AG04449 (cell line): ENCODE data around the gene ZNF19.

ENCODE experiments used
- CTCF ChIA-PET: fragments of 350-600 bp; formaldehyde crosslinking; extraction: SDS; loops from one replicate; lab custom pipeline; 2021; ENCODE audit warnings: antibody characterized with exemption; lab: Yijun Ruan, JAX
- POLR2A ChIA-PET: fragments of 400-600, 350-600 bp; formaldehyde crosslinking; extraction: SDS; loops from one replicate; lab custom pipeline; 2020; ENCODE audit warnings: antibody characterized with exemption, inconsistent platforms; lab: Yijun Ruan, JAX
- DNase-seq: peaks from one replicate; pipeline ENCODE4 v3.0.0-alpha.2; 2010; ENCODE audit warnings: low read depth, low spot score
- H3K4me3 ChIP-seq: 2 replicates; pipeline ENCODE4 v1.5.1; 2011; ENCODE audit warnings: low read depth, mild to moderate bottlenecking, control low read depth, low read length
- TF ChIP-seq, protein P1 (sequence below): IDR thresholded peaks from one replicate; pipeline ENCODE4 v1.5.1; 2011; ENCODE audit warnings: mild to moderate bottlenecking, moderate library complexity, low read length, control low read depth, inconsistent platforms; ENCODE audit not compliant: insufficient read depth; ENCODE audit errors: missing control alignments

ZNF19 gene

DNA sequence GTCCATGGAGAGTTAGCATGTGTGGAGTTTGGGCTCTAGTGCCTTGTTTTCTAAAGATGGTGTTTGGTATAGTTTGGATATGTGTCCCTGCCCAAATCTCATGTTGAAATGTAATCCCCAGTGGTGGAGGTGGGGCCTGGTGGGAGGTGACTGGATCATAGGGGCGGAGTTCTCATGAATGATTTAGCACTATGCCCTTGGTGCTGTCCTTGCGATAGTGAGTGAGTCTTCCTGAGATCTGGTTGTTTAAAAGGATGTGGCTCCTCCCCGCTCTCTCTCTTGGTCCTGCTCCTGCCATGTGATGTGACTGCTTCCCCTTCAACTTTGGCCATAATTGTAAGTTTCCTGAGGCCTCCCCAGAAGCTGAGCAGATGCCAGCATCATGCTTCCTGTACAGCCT is 8.9 kb upstream of the ZNF19 start:
- DNase-seq = no peak
- TF ChIP-seq, protein P1, sequence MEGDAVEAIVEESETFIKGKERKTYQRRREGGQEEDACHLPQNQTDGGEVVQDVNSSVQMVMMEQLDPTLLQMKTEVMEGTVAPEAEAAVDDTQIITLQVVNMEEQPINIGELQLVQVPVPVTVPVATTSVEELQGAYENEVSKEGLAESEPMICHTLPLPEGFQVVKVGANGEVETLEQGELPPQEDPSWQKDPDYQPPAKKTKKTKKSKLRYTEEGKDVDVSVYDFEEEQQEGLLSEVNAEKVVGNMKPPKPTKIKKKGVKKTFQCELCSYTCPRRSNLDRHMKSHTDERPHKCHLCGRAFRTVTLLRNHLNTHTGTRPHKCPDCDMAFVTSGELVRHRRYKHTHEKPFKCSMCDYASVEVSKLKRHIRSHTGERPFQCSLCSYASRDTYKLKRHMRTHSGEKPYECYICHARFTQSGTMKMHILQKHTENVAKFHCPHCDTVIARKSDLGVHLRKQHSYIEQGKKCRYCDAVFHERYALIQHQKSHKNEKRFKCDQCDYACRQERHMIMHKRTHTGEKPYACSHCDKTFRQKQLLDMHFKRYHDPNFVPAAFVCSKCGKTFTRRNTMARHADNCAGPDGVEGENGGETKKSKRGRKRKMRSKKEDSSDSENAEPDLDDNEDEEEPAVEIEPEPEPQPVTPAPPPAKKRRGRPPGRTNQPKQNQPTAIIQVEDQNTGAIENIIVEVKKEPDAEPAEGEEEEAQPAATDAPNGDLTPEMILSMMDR = no peak
- ChIA-PET CTCF (interaction anchor here (0.9 to 10.7 kb wide), 11 partner anchors 8 to 140 kb away, joined by 3 to 353 read pairs (median 9); partner anchors contain the start of genes CALB2 and ZNF19), POLR2A (no interaction called here)
- no peak overlapping the region for H3K4me3 ChIP-seq

GRCh38 chr16:71493213-71493612 is 4.1 kb upstream of the ZNF19 start:
- no peak overlapping the region for H3K4me3 ChIP-seq
- TF ChIP-seq, protein P1 = no peak
- ChIA-PET CTCF (interaction anchor here (0.9 to 8.9 kb wide), 6 partner anchors 7 to 79 kb away, joined by 3 to 173 read pairs (median 10); no protein-coding TSS in a partner anchor), POLR2A (no interaction called here)
- no peak for DNase-seq

- TF ChIP-seq, protein P1 = no peak
- ChIA-PET POLR2A (no interaction called here), CTCF (interaction anchor here (0.9 to 8.9 kb wide), 6 partner anchors 8 to 79 kb away, joined by 3 to 173 read pairs (median 10); no protein-coding TSS in a partner anchor)
- DNase-seq = no peak
- no peak overlapping the region for H3K4me3 ChIP-seq
These were observed 3.7 kb upstream of the ZNF19 start for GRCh38 chr16:71492786-71493185.

GRCh38 chr16:71491054-71491453 is 1.9 kb upstream of the ZNF19 start:
- ChIA-PET CTCF (interaction anchor here (0.8 to 8.9 kb wide), 5 partner anchors 9 to 77 kb away, joined by 3 to 173 read pairs (median 4); no protein-coding TSS in a partner anchor), POLR2A (no interaction called here)
- DNase-seq = no peak
- TF ChIP-seq, protein P1 = no peak
- H3K4me3 ChIP-seq = no peak overlapping the region

- ChIA-PET POLR2A (no interaction called here), CTCF (interaction anchor here (0.6 to 8.9 kb wide), 3 partner anchors 10 to 121 kb away, joined by 3 to 173 read pairs (median 57); no protein-coding TSS in a partner anchor)
- TF ChIP-seq, protein P1 = no peak
- DNase-seq = no peak
- no peak overlapping the region for H3K4me3 ChIP-seq
These were observed 1.2 kb upstream of the ZNF19 start for GRCh38 chr16:71490361-71490760.

DNA sequence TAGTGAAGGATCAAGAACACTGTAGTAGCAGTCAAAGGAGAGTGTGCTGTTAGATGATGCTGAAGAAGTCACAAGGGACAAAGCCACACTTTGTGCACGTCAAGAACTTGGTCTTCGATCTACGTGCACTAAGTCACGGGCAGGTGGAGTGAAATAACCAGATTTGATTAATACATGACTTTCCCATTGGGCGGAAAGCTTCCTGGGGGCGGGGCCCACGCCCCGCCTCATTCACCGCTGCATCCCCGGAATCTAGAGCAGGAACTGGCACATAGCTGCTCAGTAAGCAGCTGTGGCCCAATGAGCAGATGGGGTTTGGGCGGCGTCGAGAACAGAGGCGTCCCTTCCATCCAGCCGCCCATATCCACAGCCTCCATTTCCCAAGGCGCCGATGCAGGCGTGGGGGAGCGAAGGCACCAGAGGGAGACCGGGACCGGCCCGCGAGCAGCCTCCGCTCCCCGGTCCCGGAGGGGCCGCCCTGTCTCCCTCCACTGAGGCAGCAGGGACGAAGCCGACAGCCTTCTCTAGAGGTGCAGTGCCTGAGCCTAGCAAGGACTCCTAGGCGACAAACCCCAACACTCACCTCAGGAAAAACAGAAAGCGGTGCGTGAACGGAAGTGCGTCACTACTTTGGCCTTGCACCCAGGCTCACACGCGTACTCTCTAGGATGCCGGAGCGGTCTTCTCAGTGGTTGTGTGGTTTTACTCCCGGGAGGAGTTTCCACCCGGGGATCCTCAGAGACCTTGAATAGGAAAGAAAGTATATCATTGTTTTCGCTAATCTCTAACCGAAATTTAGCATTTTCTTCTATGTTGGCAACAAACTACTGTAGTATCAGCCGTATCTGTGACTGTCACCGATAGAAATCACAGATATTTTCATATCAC is 4.9 kb downstream of the ZNF19 start:
- TF ChIP-seq, protein P1 = no peak
- CTCF ChIA-PET = interaction anchor here (1.1 to 1.4 kb wide), 5 partner anchors 8 to 72 kb away, joined by 3 to 10 read pairs (median 5); no protein-coding TSS in a partner anchor
- POLR2A ChIA-PET = interaction anchor here (0.6 to 1.9 kb wide), 5 partner anchors 9 to 26 kb away, joined by 3 to 11 read pairs (median 7); partner anchors contain the start of gene ZNF23
- peak; percentile 82 for DNase-seq
- H3K4me3 ChIP-seq = peak overlapping the region; percentile 93
